Body of pancreas (tissue), 4 donors: ENCODE data around the gene CYS1.

ENCODE experiments used
- POLR2A ChIP-seq, 3 donors: fragments of 450-650 bp; IDR thresholded peaks; one replicate each; pipeline ENCODE4 v1.6.1; 2016; ENCODE audit warnings: antibody characterized with exemption in 3 of 3, mild to moderate bottlenecking in 2 of 3
- TF ChIP-seq, protein P1 (sequence below), 7 experiments: fragments of 450-650 bp in 4 of 7; fragments of 200-600 bp in 3 of 7; sonication (generic) in 3 of 7; IDR thresholded peaks; one replicate each; pipeline ENCODE4 v1.5.1; 2016 to 2019; ENCODE audit warnings: antibody characterized with exemption in 7 of 7

DNA sequence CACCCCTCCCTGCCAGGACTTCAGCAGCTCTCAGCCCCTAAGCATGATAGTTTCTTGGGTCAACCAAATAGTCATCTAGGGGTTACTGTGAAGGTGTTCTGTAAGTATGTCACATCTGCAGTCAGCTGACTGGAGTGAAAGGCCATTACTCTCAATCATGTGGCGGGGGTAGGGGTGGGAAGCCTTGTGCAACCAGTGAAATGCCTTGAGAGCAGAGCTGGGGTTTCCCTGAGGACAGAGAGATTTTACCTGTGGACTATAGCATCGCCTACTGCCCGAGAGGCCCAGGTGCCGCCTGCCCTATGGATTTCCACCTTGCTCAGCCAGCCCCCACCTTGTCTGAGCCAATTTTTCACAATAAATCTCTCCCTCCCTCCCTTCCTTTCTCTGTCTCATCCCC is 57.8 kb downstream of the CYS1 start:
- TF ChIP-seq, protein P1, sequence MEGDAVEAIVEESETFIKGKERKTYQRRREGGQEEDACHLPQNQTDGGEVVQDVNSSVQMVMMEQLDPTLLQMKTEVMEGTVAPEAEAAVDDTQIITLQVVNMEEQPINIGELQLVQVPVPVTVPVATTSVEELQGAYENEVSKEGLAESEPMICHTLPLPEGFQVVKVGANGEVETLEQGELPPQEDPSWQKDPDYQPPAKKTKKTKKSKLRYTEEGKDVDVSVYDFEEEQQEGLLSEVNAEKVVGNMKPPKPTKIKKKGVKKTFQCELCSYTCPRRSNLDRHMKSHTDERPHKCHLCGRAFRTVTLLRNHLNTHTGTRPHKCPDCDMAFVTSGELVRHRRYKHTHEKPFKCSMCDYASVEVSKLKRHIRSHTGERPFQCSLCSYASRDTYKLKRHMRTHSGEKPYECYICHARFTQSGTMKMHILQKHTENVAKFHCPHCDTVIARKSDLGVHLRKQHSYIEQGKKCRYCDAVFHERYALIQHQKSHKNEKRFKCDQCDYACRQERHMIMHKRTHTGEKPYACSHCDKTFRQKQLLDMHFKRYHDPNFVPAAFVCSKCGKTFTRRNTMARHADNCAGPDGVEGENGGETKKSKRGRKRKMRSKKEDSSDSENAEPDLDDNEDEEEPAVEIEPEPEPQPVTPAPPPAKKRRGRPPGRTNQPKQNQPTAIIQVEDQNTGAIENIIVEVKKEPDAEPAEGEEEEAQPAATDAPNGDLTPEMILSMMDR (IDR thresholded peaks at IDR 0.05): peak in 2 of 7 experiments; percentile 16 to 31
- TF ChIP-seq POLR2A (IDR thresholded peaks at IDR 0.05): no peak
